Esophagus muscularis mucosa (tissue), 4 donors: Measurements from ENCODE around the gene ZSWIM6. TPM values are rescaled to one million over a fixed set of nuclear protein-coding genes. Genes with fewer than 3 reads are reported as not detected.

Experiments used
- DNase-seq: peaks from one replicate; pipeline ENCODE4 v3.0.0-alpha.2; 2017; ENCODE audit errors: extremely low spot score
- H3K27ac ChIP-seq, 4 donors: fragments of 200-600 bp; sonication (generic); replicated peaks in 1 of 4; 1 replicate in 3 of 4; 2 replicates in 1 of 4; pipeline ENCODE4 v1.5.1; 2016 to 2019; ENCODE audit warnings: mild to moderate bottlenecking in 1 of 4
- H3K27me3 ChIP-seq, 4 donors: fragments of 200-600 bp; sonication (generic); one replicate each; pipeline versions ENCODE4 v1.5.1 to v1.6.0; 2016 to 2019
- H3K36me3 ChIP-seq, 4 donors: fragments of 200-600 bp; sonication (generic); one replicate each; pipeline ENCODE4 v1.5.1; 2016 to 2019
- H3K4me1 ChIP-seq, 4 donors: fragments of 200-600 bp; sonication (generic); one replicate each; pipeline ENCODE4 v1.5.1; 2016 to 2019
- H3K4me3 ChIP-seq, 4 donors: fragments of 200-600 bp; sonication (generic); 1 replicate in 2 of 4; 2 replicates in 2 of 4; pipeline ENCODE4 v1.5.1; 2016 to 2019; ENCODE audit warnings: mild to moderate bottlenecking in 4 of 4, moderate library complexity in 1 of 4
- H3K9me3 ChIP-seq, 4 donors: fragments of 200-600 bp; sonication (generic); 1 replicate in 3 of 4; 2 replicates in 1 of 4; pipeline ENCODE4 v1.5.1; 2016 to 2019
- CTCF ChIP-seq, 3 experiments: fragments of 200-600 bp in 2 of 3; fragments of 450-650 bp in 1 of 3; sonication (generic) in 2 of 3; IDR thresholded peaks; one replicate each; pipeline ENCODE4 v1.5.1; 2017 to 2019; ENCODE audit warnings: antibody characterized with exemption in 3 of 3, mild to moderate bottlenecking in 2 of 3, moderate library complexity in 1 of 3
- EP300 ChIP-seq: sonication (generic); formaldehyde crosslinking; IDR thresholded peaks from one replicate; pipeline ENCODE4 v1.6.1; 2017; ENCODE audit warnings: antibody characterized with exemption
- POLR2A ChIP-seq: fragments of 450-650 bp; IDR thresholded peaks from one replicate; pipeline ENCODE4 v1.6.1; 2017; ENCODE audit warnings: antibody characterized with exemption, moderate library complexity, mild to moderate bottlenecking, low read depth
- POLR2AphosphoS5 ChIP-seq, 2 donors: sonication (generic); formaldehyde crosslinking; IDR thresholded peaks; one replicate each; pipeline ENCODE4 v1.6.1; 2017; ENCODE audit warnings: antibody characterized with exemption in 2 of 2
- WGBS: methylation state at CpG from one replicate; pipeline ENCODE4 v1.1.5; 2018; 5-methylcytosine and 5-hydroxymethylcytosine counted together
- intact Hi-C: fragments of 100-400 bp; cut with DNase I; formaldehyde crosslinking; loops from one replicate; pipeline ENCODE4 v1.15.1; 2023
- total RNA-seq, 4 donors: library from RNA; depleted of rRNA; stranded (reverse); fragments of >200 nt; gene quantifications; one replicate each; pipeline versions ENCODE4 v1.1.0 to v1.2.1, GENCODE V29; 2016

ZSWIM6 gene
- total RNA-seq, 4 donors from 2014 or later: 10.2 to 16.4 (median 12.5) TPM

DNA sequence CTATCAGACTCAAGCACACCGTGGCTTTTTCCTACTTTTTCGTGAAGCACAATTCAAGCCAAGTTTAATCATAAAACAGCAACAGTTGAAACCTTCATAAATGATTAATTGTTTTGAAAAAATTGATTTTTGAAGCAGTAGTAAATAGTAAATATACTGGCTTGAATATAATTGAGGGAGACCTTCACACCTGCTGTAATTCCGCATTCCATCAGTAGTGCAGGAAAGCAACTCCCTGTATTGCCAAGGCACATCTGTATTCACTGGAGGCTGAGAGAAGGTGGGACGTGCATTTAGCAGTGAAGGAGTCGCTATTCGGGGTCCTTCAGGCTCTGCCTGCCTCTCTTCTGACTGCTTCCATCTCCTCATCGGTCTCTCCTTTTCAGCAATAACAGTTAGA lies 203.8 kb downstream of the ZSWIM6 start:
- H3K36me3 ChIP-seq: peaks cover 20 to 74% (median 45%) of the 10 kb centered on the region in 4 donors
- no peak overlapping the region for H3K4me3 ChIP-seq
- H3K9me3 ChIP-seq: peaks cover 0 to 5% (median 0%) of the 10 kb centered on the region in 4 donors
- TF ChIP-seq POLR2AphosphoS5 (IDR thresholded peaks at IDR 0.05) (no peak), POLR2A (no peak), CTCF (IDR thresholded peaks at IDR 0.05) (no peak), EP300 (no peak)
- peaks cover 0 to 14% (median 2%) of the 10 kb centered on the region in 4 donors for H3K4me1 ChIP-seq
- DNase-seq: no peak
- H3K27me3 ChIP-seq: no peaks in the 10 kb centered on the region
- intact Hi-C loops: no loop called here
- 93% methylated on average over 7 of the region's 7 CpGs for WGBS
- H3K27ac ChIP-seq: no peak overlapping the region

DNA sequence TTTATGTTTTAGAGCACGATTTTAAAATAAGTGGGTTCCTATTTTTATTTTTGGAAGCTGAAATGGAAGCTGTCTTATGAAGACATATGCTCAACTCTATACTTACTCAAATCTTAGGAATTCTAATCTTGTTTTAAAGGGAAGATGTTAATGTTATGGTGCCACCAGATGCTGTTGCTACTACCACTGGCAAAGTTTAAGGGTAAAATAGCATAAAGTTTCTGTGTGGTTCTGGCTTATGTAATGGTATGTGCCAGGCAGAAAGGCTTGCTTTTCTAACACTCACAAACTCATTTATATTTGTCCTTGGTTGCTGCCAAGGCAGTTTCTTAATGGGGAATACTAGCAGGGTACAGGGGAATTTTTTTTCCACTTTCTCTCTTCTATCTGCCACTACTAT lies 204.9 kb downstream of the ZSWIM6 start:
- WGBS: 50% methylated on average over 1 of the region's 1 CpG
- TF ChIP-seq EP300: no peak
- no peak for TF ChIP-seq POLR2A
- no peak for TF ChIP-seq POLR2AphosphoS5 (IDR thresholded peaks at IDR 0.05)
- TF ChIP-seq CTCF (IDR thresholded peaks at IDR 0.05): no peak
- peaks cover 0 to 5% (median 0%) of the 10 kb centered on the region in 4 donors for H3K9me3 ChIP-seq
- no peak for DNase-seq
- H3K36me3 ChIP-seq: peaks cover 22 to 74% (median 48%) of the 10 kb centered on the region in 4 donors
- intact Hi-C loops: no loop called here
- H3K4me3 ChIP-seq: no peak overlapping the region
- H3K4me1 ChIP-seq: peaks cover 0 to 14% (median 2%) of the 10 kb centered on the region in 4 donors
- no peak overlapping the region for H3K27ac ChIP-seq
- H3K27me3 ChIP-seq: no peaks in the 10 kb centered on the region

DNA sequence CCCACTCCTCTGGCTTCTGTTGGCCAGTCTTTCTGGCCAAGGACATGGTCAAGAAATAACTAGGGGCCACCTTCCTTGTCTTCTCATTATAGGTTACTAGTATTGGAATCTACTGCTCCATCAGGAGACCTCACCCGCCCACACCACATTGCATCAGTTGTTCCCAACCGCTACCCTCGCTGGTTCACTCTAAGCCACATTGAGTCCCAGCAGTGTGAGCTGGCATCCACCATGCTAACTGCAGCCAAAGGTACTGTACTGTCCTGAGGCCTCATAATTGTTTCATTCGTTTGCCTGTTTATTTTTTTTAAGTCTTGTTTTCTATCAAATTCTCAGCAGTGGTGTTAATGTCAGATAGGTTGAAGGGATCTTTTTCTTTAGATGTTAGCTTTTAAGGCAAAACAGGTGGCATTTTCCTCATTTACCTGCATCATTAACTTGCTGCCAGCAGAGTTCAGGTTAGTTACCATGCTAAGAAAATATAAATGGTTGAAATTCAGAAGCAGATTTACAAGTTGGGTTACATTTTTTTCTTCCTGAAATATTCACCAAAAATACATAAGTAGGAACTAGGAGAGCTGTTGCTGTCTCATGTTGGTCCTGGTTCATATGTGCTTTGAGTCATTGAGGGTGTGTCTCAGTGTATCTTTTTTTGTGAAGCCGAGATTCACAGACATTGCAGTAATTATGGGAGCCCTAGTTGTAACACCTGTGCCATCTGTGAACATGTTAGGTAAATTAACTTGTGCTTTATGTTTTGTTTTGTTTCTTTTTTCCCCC lies 206.9 kb downstream of the ZSWIM6 start:
- Histone ChIP-seq H3K27me3 (no peaks in the 10 kb centered on the region), H3K4me1 (peaks cover 0 to 14% (median 2%) of the 10 kb centered on the region in 4 donors), H3K9me3 (peaks cover 0 to 10% (median 0%) of the 10 kb centered on the region in 4 donors), H3K4me3 (no peak overlapping the region), H3K36me3 (peaks cover 41 to 82% (median 63%) of the 10 kb centered on the region in 4 donors), H3K27ac (no peak overlapping the region)
- intact Hi-C loops: no loop called here
- no peak for TF ChIP-seq EP300
- no peak for TF ChIP-seq POLR2A
- no peak for TF ChIP-seq POLR2AphosphoS5 (IDR thresholded peaks at IDR 0.05)
- TF ChIP-seq CTCF (IDR thresholded peaks at IDR 0.05): no peak
- DNase-seq: no peak
- WGBS: 92% methylated on average over 5 of the region's 5 CpGs

- no peaks in the 10 kb centered on the region for H3K27me3 ChIP-seq
- no peak overlapping the region for H3K4me3 ChIP-seq
- peaks cover 0 to 20% (median 8%) of the 10 kb centered on the region in 4 donors for H3K36me3 ChIP-seq
- intact Hi-C loops: no loop called here
- DNase-seq: no peak
- H3K27ac ChIP-seq: no peak overlapping the region
- H3K9me3 ChIP-seq: no peaks in the 10 kb centered on the region
- TF ChIP-seq EP300 (no peak), POLR2AphosphoS5 (IDR thresholded peaks at IDR 0.05) (no peak), CTCF (IDR thresholded peaks at IDR 0.05) (no peak), POLR2A (no peak)
- H3K4me1 ChIP-seq: peaks cover 0 to 18% (median 11%) of the 10 kb centered on the region in 4 donors
- WGBS: 43% methylated on average over 3 of the region's 3 CpGs
Observed at GRCh38 chr5:61549530-61549929, 217.5 kb downstream of the ZSWIM6 start.
